Natural killer cell (primary cell): ENCODE results near the gene GDAP1L1. TPM values are rescaled to one million over a fixed set of nuclear protein-coding genes. Genes with fewer than 3 reads are reported as not detected.

Source experiments
- ATAC-seq, 3 donors: fragments of 150-1000 bp in 2 of 3; fragments of 200-7000 bp in 1 of 3; cut with Tn5 transposase; 1 replicate in 1 of 3; 2 replicates in 2 of 3; pipeline ENCODE4 v1.10.0; 2021; ENCODE audit warnings: mild to moderate bottlenecking in 2 of 3, moderate library complexity in 2 of 3
- DNase-seq, 2 donors: peaks; one replicate each; pipeline versions ENCODE4 v3.0.0 to v3.0.0-alpha.2; 2013 to 2021; ENCODE audit warnings: mixed read lengths in 1 of 2
- H3K27ac ChIP-seq: one replicate; pipeline ENCODE4 v1.5.1; 2013; ENCODE audit warnings: mild to moderate bottlenecking, low read length
- H3K27me3 ChIP-seq: one replicate; pipeline ENCODE4 v1.6.1; 2013; ENCODE audit warnings: low read length; ENCODE audit not compliant: control insufficient read depth, insufficient read depth
- H3K36me3 ChIP-seq: one replicate; pipeline ENCODE4 v1.6.1; 2013; ENCODE audit warnings: low read length; ENCODE audit not compliant: control insufficient read depth, insufficient read depth
- H3K4me1 ChIP-seq: one replicate; pipeline ENCODE4 v1.6.1; 2013; ENCODE audit warnings: low read length; ENCODE audit not compliant: control insufficient read depth, insufficient read depth
- H3K4me3 ChIP-seq: one replicate; pipeline ENCODE4 v1.5.1; 2013; ENCODE audit warnings: low read length
- H3K9me3 ChIP-seq: one replicate; pipeline ENCODE4 v1.6.1; 2013; ENCODE audit warnings: low read length; ENCODE audit not compliant: control insufficient read depth, insufficient read depth
- H3K27ac Mint-ChIP-seq, 2 donors: one replicate each; pipeline ENCODE4 v1.8.0; 2022; ENCODE audit warnings: mild to moderate bottlenecking in 2 of 2, mixed read lengths in 2 of 2, moderate library complexity in 1 of 2
- H3K27me3 Mint-ChIP-seq, 2 donors: one replicate each; pipeline ENCODE4 v1.8.0; 2022; ENCODE audit warnings: low read depth in 2 of 2, mixed read lengths in 2 of 2
- H3K36me3 Mint-ChIP-seq: one replicate; pipeline ENCODE4 v1.8.0; 2022; ENCODE audit warnings: mixed read lengths
- H3K4me1 Mint-ChIP-seq, 2 donors: one replicate each; pipeline ENCODE4 v1.8.0; 2022; ENCODE audit warnings: mixed read lengths in 2 of 2
- H3K4me3 Mint-ChIP-seq: one replicate; pipeline ENCODE4 v1.8.0; 2022; ENCODE audit warnings: mild to moderate bottlenecking, moderate library complexity, mixed read lengths
- H3K9me3 Mint-ChIP-seq, 2 donors: one replicate each; pipeline ENCODE4 v1.8.0; 2022; ENCODE audit warnings: mixed read lengths in 2 of 2
- WGBS: methylation state at CpG from one replicate; pipeline ENCODE4 v1.1.7; 2013; ENCODE audit warnings: missing lambda C conversion rate; ENCODE audit not compliant: insufficient coverage; 5-methylcytosine and 5-hydroxymethylcytosine counted together
- intact Hi-C: fragments of 100-400 bp; cut with micrococcal nuclease; formaldehyde crosslinking; loops from one replicate; pipeline ENCODE4 v1.14.2; 2022
- total RNA-seq, 4 donors: library from RNA; stranded (reverse); fragments of 120-200 nt in 1 of 4; gene quantifications; one replicate each; pipeline versions ENCODE4 v1.2.3 to v1.2.4, GENCODE V29; 2013 to 2022
- TF ChIP-seq, protein P1 (sequence below): fragments of 200-600 bp; IDR thresholded peaks from one replicate; pipeline ENCODE4 v1.8.0; 2022; ENCODE audit warnings: antibody characterized with exemption

GDAP1L1 gene
- total RNA-seq, 3 donors from 2014 or later (not counting 1 experiment from before 2014, with no cell fraction given): not detected

DNA sequence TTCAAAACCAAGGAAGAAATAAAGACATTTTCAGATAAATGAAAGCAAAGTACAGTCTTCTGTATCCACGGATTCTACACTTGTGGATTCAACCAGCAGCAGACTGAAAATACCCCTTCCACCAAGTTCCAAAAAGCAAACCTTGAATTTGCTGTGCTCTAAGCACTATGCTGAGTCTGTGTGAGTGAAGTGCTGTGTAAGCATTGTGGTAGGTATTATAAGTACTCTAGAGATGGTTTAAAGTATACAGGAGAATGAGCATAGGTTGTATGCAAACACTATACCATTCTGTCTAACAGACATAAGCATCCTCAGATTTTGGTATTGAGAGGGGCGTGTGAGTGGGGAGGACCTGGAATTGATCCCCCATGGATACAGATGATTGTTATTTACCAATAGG lies 46.1 kb upstream of the GDAP1L1 start:
- WGBS: 96% methylated on average over 2 of the region's 2 CpGs
- intact Hi-C loops: no loop called here
- H3K4me1 Mint-ChIP-seq: peaks cover 31% of the 10 kb centered on the region in 2 donors
- ATAC-seq: no peak
- H3K27me3 ChIP-seq: no peaks in the 10 kb centered on the region
- peaks cover 31% of the 10 kb centered on the region for H3K36me3 Mint-ChIP-seq
- TF ChIP-seq, protein P1, sequence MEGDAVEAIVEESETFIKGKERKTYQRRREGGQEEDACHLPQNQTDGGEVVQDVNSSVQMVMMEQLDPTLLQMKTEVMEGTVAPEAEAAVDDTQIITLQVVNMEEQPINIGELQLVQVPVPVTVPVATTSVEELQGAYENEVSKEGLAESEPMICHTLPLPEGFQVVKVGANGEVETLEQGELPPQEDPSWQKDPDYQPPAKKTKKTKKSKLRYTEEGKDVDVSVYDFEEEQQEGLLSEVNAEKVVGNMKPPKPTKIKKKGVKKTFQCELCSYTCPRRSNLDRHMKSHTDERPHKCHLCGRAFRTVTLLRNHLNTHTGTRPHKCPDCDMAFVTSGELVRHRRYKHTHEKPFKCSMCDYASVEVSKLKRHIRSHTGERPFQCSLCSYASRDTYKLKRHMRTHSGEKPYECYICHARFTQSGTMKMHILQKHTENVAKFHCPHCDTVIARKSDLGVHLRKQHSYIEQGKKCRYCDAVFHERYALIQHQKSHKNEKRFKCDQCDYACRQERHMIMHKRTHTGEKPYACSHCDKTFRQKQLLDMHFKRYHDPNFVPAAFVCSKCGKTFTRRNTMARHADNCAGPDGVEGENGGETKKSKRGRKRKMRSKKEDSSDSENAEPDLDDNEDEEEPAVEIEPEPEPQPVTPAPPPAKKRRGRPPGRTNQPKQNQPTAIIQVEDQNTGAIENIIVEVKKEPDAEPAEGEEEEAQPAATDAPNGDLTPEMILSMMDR: no peak
- no peak for DNase-seq
- no peak overlapping the region for H3K27ac Mint-ChIP-seq
- H3K4me1 ChIP-seq: peaks cover 14% of the 10 kb centered on the region
- H3K27me3 Mint-ChIP-seq: no peaks in the 10 kb centered on the region
- H3K27ac ChIP-seq: no peak overlapping the region
- no peak overlapping the region for H3K4me3 Mint-ChIP-seq
- no peaks in the 10 kb centered on the region for H3K9me3 Mint-ChIP-seq
- peaks cover 63% of the 10 kb centered on the region for H3K36me3 ChIP-seq
- no peak overlapping the region for H3K4me3 ChIP-seq
- H3K9me3 ChIP-seq: no peaks in the 10 kb centered on the region

DNA sequence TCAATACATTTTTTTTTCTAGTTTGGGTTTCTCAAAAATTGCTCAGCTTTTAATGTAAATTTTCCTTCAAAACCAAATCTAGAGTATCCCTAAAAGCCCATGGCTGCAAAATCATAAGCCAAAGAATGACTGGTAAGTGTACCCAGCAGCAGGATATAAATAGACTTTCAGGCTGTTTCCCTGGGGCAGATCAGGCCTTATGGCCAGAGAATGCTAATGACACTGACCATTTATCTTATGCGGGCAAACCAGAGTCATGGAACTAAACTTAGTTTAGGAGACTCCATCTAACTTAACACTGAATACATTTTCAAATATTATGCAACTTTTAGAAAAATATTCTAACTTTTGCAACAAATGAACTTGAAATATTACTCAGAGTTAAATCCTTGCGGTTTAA lies 43.9 kb upstream of the GDAP1L1 start:
- TF ChIP-seq, protein P1: no peak
- no peak overlapping the region for H3K27ac Mint-ChIP-seq

DNA sequence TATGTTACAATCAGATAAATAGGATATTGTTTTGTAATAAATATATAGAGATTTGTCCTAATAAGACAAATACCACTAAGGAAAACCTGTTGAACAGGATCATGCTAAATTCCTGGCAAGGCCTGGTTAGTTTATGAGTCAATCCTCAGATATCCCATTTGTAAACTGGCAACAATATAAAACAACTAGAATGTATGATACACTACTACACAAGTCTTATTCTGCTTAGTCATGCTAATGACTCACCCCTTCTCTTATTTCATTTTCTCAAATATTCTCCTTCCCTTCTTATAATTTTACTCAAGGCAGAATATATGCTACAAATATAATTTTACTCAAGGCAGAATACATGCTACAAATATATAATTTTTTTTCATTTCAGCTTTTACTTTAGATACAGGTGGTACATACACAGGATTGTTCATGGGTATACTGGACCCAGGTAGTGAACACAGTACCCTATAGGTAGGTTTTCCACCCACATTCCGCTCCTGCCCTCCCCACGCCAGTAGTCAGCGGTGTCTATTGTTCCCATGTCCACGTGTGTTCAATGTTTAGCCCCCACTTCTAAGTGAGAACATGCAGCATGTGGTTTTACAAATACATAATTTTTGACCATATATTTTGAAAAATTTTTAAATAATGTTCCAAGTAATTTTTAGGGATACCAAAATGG lies 42.8 kb upstream of the GDAP1L1 start:
- DNase-seq (no peak), ATAC-seq (peak in 1 of 3 donors; percentile 18)
- Mint-ChIP-seq H3K4me1 (peaks cover 40 to 54% of the 10 kb centered on the region in 2 donors), H3K36me3 (peaks cover 19% of the 10 kb centered on the region), H3K27me3 (no peaks in the 10 kb centered on the region), H3K9me3 (no peaks in the 10 kb centered on the region), H3K4me3 (no peak overlapping the region), H3K27ac (peak overlapping the region in 1 of 2 donors; percentile 34)
- intact Hi-C loops: no loop called here
- H3K27ac ChIP-seq: no peak overlapping the region
- no peaks in the 10 kb centered on the region for H3K9me3 ChIP-seq
- no peaks in the 10 kb centered on the region for H3K27me3 ChIP-seq
- 94% methylated on average over 4 of the region's 4 CpGs for WGBS
- H3K36me3 ChIP-seq: peaks cover 49% of the 10 kb centered on the region
- TF ChIP-seq, protein P1: no peak
- no peak overlapping the region for H3K4me3 ChIP-seq
- H3K4me1 ChIP-seq: peaks cover 8% of the 10 kb centered on the region

More for the DNA sequence above, 43.9 kb upstream of the GDAP1L1 start:
- H3K36me3 ChIP-seq: peaks cover 49% of the 10 kb centered on the region
- H3K9me3 Mint-ChIP-seq: no peaks in the 10 kb centered on the region
- no peak overlapping the region for H3K27ac ChIP-seq
- WGBS: 93% methylated on average over 2 of the region's 2 CpGs
- H3K4me1 Mint-ChIP-seq: peaks cover 36 to 50% of the 10 kb centered on the region in 2 donors
- H3K4me3 Mint-ChIP-seq: no peak overlapping the region
- peaks cover 19% of the 10 kb centered on the region for H3K36me3 Mint-ChIP-seq
- no peak for DNase-seq
- no peaks in the 10 kb centered on the region for H3K9me3 ChIP-seq
- no peaks in the 10 kb centered on the region for H3K27me3 ChIP-seq
- intact Hi-C loops: no loop called here
- H3K27me3 Mint-ChIP-seq: no peaks in the 10 kb centered on the region
- no peak overlapping the region for H3K4me3 ChIP-seq
- ATAC-seq: no peak
- H3K4me1 ChIP-seq: peaks cover 13% of the 10 kb centered on the region

DNA sequence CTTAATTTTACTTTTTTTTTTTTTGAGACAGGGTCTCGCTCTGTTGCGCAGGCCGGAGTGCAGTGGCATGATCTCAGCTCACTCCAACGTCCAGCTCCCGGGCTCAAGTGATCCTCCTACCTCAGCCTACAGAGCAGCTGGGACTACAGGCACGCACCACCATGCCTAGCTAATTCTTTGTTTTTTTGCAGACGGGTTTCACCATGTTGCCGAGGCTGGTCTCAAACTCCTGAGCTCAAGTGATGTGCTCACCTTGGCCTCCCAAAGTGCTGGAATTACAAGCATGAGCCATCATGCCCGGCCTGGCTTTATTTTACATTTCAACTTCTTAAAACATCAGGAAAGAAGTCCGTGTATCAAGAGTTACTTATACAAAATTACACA lies 42.3 kb upstream of the GDAP1L1 start:
- no peak overlapping the region for H3K27ac Mint-ChIP-seq
- H3K27ac ChIP-seq: no peak overlapping the region
- peaks cover 11% of the 10 kb centered on the region for H3K4me1 ChIP-seq
- no peaks in the 10 kb centered on the region for H3K9me3 ChIP-seq
- no peaks in the 10 kb centered on the region for H3K27me3 ChIP-seq
- peaks cover 19% of the 10 kb centered on the region for H3K36me3 Mint-ChIP-seq
- H3K36me3 ChIP-seq: peaks cover 45% of the 10 kb centered on the region
- WGBS: 96% methylated on average over 9 of the region's 10 CpGs
- H3K4me1 Mint-ChIP-seq: peaks cover 40 to 54% of the 10 kb centered on the region in 2 donors
- TF ChIP-seq, protein P1: no peak
- H3K4me3 Mint-ChIP-seq: no peak overlapping the region
- DNase-seq (no peak), ATAC-seq (no peak)
- no peaks in the 10 kb centered on the region for H3K9me3 Mint-ChIP-seq
- H3K27me3 Mint-ChIP-seq: no peaks in the 10 kb centered on the region
- intact Hi-C loops: no loop called here
- H3K4me3 ChIP-seq: no peak overlapping the region
